IPS DF 4.7 (cell line): Measurements from ENCODE around the gene CHST8.
"Not testable (repeated sequence)": the region's sequence is repeated elsewhere in the genome, so short reads cannot be mapped to it uniquely, and the experiment has no call there.

Experiments
- DNase-seq: peaks from one replicate; pipeline ENCODE4 v3.0.0-alpha.2; 2013; ENCODE audit warnings: low spot score; ENCODE audit errors: extremely low read depth

The CHST8 gene, protein sequence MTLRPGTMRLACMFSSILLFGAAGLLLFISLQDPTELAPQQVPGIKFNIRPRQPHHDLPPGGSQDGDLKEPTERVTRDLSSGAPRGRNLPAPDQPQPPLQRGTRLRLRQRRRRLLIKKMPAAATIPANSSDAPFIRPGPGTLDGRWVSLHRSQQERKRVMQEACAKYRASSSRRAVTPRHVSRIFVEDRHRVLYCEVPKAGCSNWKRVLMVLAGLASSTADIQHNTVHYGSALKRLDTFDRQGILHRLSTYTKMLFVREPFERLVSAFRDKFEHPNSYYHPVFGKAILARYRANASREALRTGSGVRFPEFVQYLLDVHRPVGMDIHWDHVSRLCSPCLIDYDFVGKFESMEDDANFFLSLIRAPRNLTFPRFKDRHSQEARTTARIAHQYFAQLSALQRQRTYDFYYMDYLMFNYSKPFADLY

DNA sequence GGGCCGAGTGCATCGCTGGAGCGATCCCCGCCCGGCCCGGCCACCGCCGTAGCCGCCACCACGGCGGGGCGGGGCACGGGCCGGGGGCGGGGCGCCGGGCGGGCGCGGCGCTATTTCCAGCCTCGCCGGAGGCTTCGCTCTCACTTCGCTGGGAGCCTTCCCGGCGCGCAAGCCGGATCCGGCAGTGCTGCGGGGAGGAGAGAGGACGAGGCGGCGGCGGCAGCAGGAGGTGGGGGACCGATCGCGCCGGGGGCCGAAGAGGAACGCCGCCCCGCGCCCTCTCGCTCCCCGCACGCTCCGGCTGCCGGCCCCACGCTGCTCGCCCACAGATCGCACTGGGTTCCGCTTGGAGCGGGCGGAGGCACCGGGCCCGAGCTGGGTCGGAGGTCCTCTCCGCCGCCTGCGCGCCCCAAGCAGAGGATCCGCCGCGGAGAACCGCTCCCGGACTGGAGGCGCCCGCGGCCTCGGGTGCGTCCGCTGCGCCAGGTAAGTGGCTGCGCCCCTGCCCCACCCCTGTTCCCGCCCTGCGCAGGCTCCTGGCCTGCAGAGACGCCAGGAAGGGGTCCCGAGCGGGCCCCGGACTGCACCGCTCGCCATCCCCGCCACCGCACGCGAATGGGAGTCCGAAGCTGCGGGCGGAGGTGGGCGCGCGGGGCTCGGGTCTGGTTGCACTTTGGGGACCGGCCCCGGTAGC is at the start of gene CHST8:
Gene CHST8, plus strand, starts transcription at position 143 of the 694 bp plus-strand sequence. CDS start 67,309 bp downstream, outside the sequence.
- DNase-seq, result no peak

DNA sequence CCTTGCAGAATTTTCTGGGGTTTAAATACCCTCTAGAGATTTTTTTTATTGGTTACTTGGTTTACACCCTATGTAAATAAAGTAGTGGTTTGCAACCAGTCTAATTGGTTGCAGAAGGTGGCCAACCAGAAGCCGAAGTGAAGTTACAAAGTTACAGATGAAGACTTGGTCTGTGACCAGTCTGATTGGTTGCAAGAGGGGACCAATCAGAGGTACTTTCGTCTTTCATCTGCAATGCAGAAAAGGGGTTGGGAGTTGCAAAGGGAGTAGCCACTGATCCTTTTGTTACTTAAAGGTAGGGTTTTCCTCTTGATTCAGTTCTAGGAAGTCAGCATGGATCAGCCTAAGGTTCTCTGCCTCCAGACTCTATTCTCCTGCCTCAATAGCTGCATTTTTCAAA is 48.8 kb upstream of the CHST8 start:
- DNase-seq, result no peak

DNA sequence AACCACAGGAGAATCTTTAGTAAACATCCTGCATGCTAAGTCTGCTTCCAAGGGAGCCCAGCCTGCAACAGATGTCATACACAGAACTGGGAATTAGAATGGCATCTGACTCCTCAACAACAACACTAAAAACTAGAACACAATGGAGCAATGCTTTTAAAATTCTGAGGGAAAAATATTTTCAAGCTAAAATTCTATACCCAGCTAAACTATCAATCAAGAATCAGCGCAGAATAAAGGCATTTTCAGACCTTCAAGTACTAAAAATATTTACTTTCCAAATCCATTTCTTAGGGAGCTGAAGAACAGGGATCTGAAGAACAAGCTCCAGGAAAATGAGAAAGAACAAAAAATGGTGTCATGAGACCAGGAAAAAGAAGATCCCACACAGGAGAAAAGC is 46.9 kb upstream of the CHST8 start:
- DNase-seq, result no peak

DNA sequence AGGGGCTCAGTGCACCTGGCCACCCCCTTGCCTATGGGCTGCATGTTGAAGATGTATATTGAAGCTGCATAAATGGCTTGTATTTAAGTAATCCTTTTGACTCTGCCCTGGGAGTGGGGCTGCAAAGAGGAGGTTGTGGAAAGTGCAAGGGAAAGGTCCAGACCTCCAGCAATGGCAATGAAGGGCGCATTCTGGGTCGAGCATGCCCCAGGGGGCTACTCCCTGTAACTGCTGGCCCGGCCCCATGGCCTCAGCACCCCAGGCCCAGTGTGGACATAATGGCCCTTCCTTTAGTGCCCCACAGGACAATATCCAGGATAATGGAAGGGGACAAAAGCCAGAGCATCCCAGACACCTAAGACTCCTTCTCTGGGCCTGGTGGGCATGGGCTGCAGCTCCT is 43.1 kb upstream of the CHST8 start:
- DNase-seq, result no peak

DNA sequence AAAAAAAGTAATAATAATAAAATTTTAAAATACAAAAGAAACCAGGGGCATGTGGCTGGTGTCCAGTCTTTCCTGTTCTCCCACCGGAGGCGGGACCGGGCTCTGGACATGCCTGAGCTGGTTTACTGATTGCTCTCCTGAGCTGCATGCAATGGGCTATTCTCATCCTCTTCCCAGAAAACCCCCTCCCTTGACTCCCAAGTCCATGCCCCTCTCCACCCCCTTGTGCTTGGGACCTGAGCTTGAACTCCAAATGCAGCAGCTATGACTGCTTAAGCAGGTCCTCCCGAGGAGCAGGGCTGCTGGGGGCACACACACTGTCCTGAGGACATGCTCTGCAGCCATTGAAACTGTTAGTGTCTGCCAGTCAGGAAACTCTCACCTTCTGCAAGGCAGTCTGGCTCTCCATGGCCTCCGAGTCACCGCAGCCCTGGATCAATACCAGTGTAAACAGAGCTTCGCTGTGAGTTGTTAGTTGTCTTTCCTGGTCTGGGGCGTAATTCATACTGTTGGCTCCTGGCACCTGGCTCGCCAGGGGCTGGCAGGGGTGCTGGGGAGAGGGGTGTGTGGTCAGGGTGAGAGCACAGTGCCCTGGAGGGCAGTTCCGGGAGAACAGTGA is 41.6 kb upstream of the CHST8 start:
- DNase-seq, result no peak

DNA sequence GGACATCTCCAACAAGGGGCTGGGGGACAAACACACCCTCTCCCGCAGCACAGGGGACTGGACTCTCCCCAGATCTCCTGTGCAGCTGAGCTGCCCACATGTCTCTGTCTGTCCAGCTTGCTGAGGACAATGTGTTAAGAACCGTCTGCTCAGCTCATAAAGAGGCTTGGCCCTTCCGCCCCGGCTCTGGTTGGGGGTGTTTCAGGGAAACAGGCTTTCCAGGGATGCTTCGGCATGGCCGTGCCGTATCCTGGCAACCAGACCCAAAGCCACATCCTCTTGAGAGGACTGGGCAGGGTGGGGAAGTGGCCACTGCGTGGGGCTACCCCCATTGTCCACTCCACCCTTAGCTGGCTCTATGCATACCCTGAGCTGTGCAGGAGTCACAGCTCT is 41.1 kb upstream of the CHST8 start:
- no peak for DNase-seq

DNA sequence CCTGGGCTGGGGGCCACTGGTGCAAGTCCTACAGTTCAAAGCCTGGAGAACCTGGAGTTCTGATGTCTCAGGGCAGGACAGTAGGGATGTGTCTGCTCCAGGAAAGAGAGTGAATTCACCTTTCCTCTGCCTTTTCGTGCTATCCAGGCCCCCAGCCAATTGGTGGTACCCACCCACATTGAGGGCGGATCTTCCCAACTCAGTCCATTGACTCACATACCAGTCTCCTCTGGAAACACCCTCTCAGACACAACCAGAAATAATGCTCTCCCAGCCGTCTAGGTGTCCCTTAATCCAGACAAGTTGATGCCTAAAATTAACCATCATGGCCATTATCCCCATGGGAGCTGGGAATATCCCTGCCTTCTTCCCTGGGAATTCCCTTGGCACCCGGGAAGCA is 38.8 kb upstream of the CHST8 start:
- no peak for DNase-seq

DNA sequence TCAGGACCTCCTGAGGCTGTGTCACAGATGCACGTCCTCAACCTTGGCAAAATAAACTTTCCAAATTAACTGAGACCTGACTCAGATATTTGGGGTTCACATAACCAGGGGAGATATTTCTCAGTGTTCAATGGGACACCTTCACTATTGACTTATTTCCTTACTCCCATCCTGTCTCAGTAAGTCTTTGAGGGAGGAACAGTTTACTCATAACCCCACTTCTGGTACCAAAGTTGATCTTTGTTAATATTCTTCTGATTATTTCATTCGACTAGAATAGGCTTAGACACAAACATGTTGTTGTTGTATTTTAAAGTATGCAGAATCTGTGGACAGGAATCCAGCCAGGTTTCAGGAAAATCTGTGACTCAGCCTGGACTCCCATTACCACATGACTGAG is 34.6 kb upstream of the CHST8 start:
- DNase-seq, result no peak

DNA sequence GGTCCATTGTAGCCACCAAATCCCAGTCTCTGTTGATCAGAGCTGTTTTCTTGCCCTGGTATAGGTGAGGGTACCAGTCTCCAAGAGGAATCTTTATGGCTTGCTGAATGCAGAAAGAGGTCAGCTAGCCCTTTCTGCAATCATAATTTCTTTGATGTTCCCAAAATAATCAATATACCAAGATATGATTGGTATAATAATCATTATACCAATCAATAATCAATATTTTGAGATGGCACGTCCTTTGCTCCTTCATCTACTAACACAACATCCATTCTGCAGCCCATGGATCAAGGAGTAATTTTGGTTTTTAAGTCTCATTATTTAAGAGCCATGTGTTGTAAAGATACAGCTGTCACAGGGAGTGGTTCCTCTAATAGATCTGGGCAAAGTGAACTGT is 31.5 kb upstream of the CHST8 start:
- DNase-seq, result no peak

DNA sequence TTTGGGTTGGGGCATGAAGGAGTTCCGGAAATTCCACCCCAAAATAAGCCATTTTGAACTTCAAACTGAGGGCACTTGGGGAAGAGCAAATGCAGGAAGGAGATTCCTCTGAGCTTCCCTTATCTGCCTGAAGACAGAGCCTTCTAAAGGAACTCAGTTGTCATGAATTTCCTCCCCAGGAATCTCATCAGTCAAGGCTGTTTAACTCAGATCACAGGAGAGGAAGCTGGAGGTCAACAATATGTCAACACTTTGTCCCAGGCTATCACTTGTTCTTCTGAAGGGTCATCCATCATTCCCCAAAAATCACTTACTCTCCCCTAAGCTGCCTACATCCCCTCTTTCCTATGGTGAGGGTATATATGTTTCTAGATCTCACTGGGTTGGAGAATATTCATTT is 26.0 kb upstream of the CHST8 start:
- no peak for DNase-seq

DNA sequence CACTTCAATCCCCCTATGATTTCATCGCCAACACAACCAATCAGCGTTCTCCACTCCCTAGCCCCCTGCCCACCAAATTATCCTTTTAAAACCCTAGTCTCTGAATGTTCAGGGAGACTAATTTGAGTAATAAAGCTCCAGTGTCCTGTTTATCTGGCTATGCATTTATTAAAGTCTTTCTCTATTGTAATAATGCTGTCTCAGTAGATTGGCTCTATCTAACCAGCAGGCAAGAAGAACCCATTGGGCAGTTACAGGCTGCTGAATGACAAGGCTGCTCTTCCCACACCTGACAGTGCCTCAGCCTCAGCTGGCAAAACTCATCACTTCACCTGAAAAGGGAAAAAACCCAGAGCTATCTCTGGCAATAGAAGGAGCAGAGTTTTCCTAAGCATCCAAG is 20.2 kb upstream of the CHST8 start:
- DNase-seq, result no peak

DNA sequence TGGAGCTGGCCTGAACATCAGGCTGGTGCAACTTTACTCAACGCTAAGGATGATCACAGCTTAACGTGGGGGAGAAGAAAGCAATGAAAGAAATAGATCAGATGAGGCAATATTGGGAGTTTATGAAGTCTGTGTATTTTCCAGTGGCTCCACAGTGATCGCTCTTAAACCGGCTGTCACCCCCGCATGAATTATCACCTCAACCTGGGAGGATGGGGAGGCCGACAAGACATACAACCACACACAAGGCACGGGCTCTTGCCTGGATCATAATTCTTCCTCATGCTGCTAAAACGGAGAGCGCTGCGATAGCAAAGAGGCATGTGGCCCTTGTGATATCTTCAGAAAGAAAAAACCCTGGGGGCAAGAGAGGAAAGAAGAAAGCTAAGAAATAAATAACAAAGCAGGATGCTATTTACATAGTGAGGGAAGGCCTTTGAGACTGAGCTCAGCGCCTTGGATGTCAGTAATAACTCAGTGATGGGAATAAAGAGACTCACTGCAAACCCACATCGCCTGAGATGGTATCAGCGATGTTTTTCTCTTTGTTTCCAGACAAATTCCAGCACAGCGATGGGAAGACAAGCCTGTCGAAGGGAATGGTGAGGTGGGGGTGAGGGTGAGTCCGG is 19.1 kb upstream of the CHST8 start:
- DNase-seq, result no peak

DNA sequence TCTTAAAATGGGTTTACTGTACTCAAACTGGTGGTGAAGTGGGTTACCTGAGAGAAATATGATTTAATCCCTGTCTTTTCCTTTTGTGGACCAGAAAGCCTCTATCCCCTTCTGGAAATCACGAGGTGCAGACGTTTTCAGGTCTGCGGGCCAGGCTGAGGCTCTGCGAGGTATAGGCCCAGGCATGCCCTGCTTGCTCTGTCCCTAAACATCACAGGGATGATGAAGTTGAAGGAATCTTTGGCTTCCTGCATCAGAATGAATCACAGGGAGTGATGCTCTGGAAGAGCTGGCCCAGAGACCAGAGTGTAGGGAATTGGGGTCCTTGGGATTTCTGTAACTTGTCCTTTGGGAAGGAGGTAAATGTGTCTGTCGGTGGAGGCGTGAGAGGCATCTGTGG is 18.4 kb upstream of the CHST8 start:
- DNase-seq, result no peak

DNA sequence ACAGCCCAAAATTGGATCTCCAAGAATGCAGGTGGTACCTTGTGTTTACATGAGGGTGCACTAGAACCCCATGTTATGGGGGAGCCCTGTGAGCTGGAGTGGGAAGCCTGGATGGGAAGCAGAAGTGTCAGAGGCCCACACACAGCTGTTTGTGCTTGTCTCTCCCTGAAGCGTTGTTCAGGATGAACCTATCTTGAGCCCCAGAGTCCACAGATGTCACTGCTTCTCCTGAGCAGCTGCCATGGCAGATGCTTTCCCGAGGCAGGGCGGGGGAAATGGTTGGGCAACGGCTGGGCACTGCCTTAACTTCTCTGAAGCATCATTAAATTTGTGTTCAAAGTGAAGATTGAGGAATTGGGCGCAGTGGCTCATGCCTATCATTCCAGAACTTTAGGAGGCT is 17.1 kb upstream of the CHST8 start:
- DNase-seq, result no peak

DNA sequence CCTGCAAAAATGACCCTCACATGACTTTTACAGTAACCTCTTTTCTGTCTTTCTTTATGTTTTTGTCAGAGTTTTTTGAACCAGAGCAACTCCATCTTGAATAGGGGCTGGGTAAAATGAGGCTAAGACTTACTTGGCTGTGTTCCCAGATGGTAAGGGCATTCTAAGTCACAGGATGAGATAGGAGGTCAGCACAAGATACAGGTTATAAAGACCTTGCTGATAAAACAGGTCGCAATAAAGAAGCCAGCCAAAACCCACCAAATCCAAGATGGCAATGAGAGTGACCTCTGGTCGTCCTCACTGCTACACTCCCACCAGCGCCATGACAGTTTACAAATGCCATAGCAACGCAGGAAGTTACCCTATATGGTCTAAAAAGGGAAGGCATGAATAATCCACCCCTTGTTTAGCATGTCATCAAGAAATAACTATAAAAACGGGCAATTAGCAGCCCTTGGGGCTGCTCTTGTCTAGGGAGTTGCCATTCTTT is 15.9 kb upstream of the CHST8 start:
- DNase-seq, result not testable (repeated sequence)

DNA sequence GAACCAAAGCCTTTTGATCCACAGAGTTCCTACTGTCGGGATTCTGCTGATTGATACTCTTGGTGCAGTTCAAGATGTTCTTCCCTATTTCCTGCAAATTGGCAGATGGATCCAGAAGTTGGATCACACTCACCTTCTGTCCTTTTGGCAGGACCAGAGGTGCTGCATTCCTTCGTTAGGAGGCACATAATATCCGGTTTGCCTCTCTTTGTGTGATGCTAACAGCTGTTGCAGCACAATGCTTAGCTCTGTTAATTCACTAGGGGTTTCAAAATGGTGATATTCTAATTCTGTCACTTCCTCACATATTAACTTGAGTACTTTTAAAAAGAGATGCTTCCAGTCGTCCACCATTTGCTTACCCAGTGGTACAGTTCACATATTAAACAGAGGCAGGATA is 15.2 kb upstream of the CHST8 start:
- DNase-seq, result no peak

DNA sequence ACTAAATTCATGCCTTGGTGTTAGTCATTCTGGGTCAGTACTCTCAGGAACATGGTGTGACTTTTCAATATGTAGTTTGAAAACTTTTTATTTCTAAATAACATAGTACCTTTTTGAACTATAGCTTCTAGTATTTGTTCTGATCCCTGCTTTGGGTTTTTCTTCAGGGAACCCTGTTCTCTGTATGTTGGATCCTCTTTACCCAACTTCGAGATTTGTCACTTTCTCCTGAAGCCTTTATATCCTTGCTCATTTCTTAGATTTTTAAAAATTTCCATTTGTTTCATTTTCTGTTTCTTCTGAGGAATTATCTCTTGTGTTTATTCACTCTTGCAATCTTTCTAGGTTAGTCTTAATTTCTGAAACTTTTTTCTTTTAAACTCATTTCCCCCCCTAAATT is 12.4 kb upstream of the CHST8 start:
- DNase-seq, result no peak

DNA sequence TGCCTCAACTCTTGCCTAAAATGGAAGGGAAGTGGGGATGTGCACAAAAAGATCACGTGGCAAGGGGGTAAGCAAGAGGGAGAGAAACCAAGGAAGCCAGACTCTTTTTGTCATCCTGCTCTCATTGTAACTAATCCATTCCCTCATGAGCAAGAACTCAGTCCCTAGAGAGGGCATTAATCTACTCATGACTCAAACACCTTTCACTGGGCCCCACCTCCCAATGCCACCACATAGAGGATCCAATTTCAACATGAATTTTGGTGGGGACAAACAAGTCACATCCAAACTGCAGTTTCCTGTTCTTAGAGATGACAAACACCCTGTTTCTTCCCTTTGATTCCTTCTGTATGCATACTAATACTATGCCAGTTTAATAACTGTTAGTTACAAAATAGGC is 11.2 kb upstream of the CHST8 start:
- no peak for DNase-seq

DNA sequence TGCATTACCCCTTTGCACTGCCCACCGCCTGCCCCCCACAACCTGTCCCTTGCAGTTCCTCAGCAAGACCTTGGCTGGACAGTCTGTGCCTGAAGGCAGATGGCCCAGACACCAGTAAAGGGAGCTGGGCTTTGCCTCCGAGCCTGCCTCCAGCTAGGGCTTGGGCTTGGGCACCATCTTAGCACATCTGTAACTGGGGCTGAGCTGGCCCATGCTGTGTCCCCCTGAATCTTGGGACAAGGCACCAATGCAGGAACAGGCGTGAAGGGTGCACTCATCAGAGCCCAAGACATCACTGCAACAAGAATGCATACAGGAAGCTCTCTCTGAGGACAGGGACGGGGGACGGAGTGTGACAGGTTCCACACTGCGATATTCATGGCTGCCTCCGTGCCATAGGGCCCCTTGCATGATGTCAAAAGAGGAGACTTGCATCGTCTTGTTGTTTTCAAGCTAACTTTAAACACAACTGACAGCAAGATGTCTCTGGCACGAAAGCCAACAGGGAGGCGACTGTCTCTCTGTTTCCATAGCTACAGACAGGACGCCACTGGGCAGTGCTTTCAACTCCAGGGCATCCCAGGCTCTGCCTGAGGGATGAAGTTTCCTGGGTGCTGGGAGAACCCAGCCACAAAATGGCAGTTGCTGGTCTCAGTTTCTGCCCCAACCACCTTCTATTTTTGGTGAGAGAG is 8.7 kb upstream of the CHST8 start:
- no peak for DNase-seq

DNA sequence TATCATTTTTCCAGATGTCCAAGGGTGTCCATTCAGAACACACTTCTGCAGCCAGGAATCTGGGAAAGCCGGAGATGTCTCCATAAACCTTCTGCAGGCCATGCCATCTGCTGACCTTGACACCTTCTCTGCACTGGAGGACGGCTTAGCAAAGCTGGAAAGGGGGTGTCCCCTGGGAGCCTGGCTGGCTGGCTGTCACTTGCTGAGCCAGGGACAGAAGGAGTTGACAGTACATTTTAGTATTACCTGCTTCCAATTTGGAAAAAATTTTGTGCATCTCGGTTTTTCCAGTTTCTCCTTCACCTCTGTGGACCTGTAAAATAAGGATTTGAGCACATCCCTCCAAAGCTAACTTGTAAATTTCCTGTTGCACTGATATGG is 8.1 kb upstream of the CHST8 start:
- DNase-seq, result no peak

DNA sequence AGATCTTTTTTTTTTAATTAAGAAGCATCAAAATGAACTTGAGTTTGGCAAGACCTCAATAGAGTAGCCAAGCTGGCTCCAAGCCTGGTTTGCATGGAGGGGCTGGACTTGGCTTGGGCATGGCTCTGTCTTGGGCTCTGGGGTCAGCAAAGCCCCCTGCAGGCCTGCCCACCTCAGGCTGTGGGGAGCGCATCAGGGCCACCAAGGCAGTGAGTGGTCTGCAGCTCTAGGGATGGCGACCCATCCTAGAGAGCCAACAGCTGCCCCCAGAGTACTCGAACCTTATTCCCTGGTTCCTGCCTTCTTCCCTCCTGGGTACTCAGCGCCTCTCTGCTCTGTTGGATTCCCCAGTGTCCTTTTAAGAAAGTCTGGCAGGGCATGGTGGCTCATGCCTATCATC is 5.4 kb upstream of the CHST8 start:
- DNase-seq, result no peak
